ENCODE measurements around the gene UBE2Z. TPM values are rescaled to one million over a fixed set of nuclear protein-coding genes. Genes with fewer than 3 reads are reported as not detected.

The UBE2Z gene
- total RNA-seq, 1 experiment from 2014 or later: 131 TPM

- no TSS peak for BruUV-seq (replicated peaks)
- Histone ChIP-seq H3K9me3 (ENCODE audit: low read length) (no peaks in the 10 kb centered on the region), H3K9ac (ENCODE audit: low read length) (no peak overlapping the region), H3K79me2 (ENCODE audit: low read length) (no peaks in the 10 kb centered on the region), H3K36me3 (ENCODE audit: low read depth, low read length) (no peaks in the 10 kb centered on the region), H3K4me1 (ENCODE audit: insufficient read depth, low read length) (peaks cover 20% of the 10 kb centered on the region), H3K4me3 (ENCODE audit: low read length) (no peak overlapping the region), H3K27me3 (ENCODE audit: low read length) (no peaks in the 10 kb centered on the region), H3F3A (ENCODE audit: low read length, unreplicated experiment) (no peaks in the 10 kb centered on the region), H3K27ac (ENCODE audit: low read length) (no peak overlapping the region), H3K4me2 (ENCODE audit: low read length) (peak overlapping the region; percentile 75), H4K20me1 (ENCODE audit: low read length) (no peaks in the 10 kb centered on the region), H3K9me2 (replicated peaks; ENCODE audit: low read length) (no peaks in the 10 kb centered on the region), H2AFZ (ENCODE audit: low read length) (no peak overlapping the region)
- POLR2A ChIA-PET (ENCODE audit: unreplicated experiment): no interaction called here
- TF ChIP-seq EZH2phosphoT487 (IDR thresholded peaks at IDR 0.05; ENCODE audit: borderline replicate concordance, low read length) (no peak), EZH2 (IDR thresholded peaks at IDR 0.05; ENCODE audit: low read length, unreplicated experiment) (no peak)
- TF ChIP-seq, protein P1, sequence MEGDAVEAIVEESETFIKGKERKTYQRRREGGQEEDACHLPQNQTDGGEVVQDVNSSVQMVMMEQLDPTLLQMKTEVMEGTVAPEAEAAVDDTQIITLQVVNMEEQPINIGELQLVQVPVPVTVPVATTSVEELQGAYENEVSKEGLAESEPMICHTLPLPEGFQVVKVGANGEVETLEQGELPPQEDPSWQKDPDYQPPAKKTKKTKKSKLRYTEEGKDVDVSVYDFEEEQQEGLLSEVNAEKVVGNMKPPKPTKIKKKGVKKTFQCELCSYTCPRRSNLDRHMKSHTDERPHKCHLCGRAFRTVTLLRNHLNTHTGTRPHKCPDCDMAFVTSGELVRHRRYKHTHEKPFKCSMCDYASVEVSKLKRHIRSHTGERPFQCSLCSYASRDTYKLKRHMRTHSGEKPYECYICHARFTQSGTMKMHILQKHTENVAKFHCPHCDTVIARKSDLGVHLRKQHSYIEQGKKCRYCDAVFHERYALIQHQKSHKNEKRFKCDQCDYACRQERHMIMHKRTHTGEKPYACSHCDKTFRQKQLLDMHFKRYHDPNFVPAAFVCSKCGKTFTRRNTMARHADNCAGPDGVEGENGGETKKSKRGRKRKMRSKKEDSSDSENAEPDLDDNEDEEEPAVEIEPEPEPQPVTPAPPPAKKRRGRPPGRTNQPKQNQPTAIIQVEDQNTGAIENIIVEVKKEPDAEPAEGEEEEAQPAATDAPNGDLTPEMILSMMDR (conservative IDR thresholded peaks at IDR 0.05; ENCODE audit: low read depth, low read length): no peak
- intact Hi-C loops (cut with micrococcal nuclease): no loop called here
- no peak for DNase-seq
- CTCF ChIA-PET: no interaction called here
- no peak for ATAC-seq
These were observed 62.9 kb downstream of the UBE2Z start for GRCh38 chr17:48970865-48971687.

GRCh38 chr17:48972749-48973097 lies 64.5 kb downstream of the UBE2Z start:
- peak overlapping the region; percentile 58 for H3K27ac ChIP-seq (ENCODE audit: low read length)
- H3K9me3 ChIP-seq (ENCODE audit: low read length): no peaks in the 10 kb centered on the region
- H3K4me2 ChIP-seq (ENCODE audit: low read length): peak overlapping the region; percentile 75
- no peaks in the 10 kb centered on the region for H4K20me1 ChIP-seq (ENCODE audit: low read length)
- TF ChIP-seq EZH2phosphoT487 (IDR thresholded peaks at IDR 0.05; ENCODE audit: borderline replicate concordance, low read length): no peak
- TF ChIP-seq, protein P1 (conservative IDR thresholded peaks at IDR 0.05; ENCODE audit: low read depth, low read length): no peak
- H3K36me3 ChIP-seq (ENCODE audit: low read depth, low read length): no peaks in the 10 kb centered on the region
- BruUV-seq (replicated peaks): no TSS peak
- H3K9me2 ChIP-seq (replicated peaks; ENCODE audit: low read length): no peaks in the 10 kb centered on the region
- 0 out of 2 replicates have a peak overlapping the region, but pooled peaks have one; percentile 4 for H3K9ac ChIP-seq (ENCODE audit: low read length)
- DNase-seq (no peak), ATAC-seq (no peak)
- intact Hi-C loops (cut with micrococcal nuclease): no loop called here
- H3F3A ChIP-seq (ENCODE audit: low read length, unreplicated experiment): no peaks in the 10 kb centered on the region
- H3K4me1 ChIP-seq (ENCODE audit: insufficient read depth, low read length): peaks cover 20% of the 10 kb centered on the region
- POLR2A ChIA-PET (ENCODE audit: unreplicated experiment): no interaction called here
- no peaks in the 10 kb centered on the region for H3K79me2 ChIP-seq (ENCODE audit: low read length)
- peak overlapping the region; percentile 36; the same call in 1 of the 2 replicates for H3K4me3 ChIP-seq (ENCODE audit: low read length)
- CTCF ChIA-PET: interaction anchor here (1.0 kb wide), 1 partner anchor 60 kb away, joined by 3 read pairs; no protein-coding TSS in a partner anchor
- H3K27me3 ChIP-seq (ENCODE audit: low read length): no peaks in the 10 kb centered on the region
- H2AFZ ChIP-seq (ENCODE audit: low read length): peak overlapping the region; percentile 49

DNA sequence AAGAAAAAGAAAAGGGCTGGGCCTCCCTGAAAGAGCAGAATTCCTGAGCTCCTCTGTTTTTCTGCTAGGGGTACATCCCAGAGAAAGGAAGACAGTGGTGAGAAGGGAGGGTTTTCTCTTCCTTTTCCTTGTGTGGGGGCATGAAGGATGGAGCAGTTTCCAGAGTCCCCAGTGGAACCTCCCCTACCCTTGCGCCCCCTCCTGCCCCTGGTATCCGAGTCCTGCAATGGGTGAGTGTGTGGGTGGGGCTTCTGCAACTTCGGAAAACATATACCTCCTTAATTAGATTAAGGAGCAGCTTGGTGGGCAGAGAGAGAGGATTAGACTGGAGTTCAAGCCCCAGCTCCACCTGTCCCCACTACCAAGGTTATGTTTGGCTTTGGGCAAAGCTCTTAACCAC lies 65.6 kb downstream of the UBE2Z start:
- H3K9ac ChIP-seq (ENCODE audit: low read length): no peak overlapping the region

More for the DNA sequence above, 65.6 kb downstream of the UBE2Z start:
- H4K20me1 ChIP-seq (ENCODE audit: low read length): no peaks in the 10 kb centered on the region
- no peaks in the 10 kb centered on the region for H3F3A ChIP-seq (ENCODE audit: low read length, unreplicated experiment)
- no peak overlapping the region for H3K27ac ChIP-seq (ENCODE audit: low read length)
- no peaks in the 10 kb centered on the region for H3K9me3 ChIP-seq (ENCODE audit: low read length)
- no peaks in the 10 kb centered on the region for H3K9me2 ChIP-seq (replicated peaks; ENCODE audit: low read length)
- no peaks in the 10 kb centered on the region for H3K27me3 ChIP-seq (ENCODE audit: low read length)
- peaks cover 20% of the 10 kb centered on the region for H3K4me1 ChIP-seq (ENCODE audit: insufficient read depth, low read length)
- ChIA-PET POLR2A (ENCODE audit: unreplicated experiment) (no interaction called here), CTCF (interaction anchor here (0.7 kb wide), 1 partner anchor 1032 kb away, joined by 4 read pairs; no protein-coding TSS in a partner anchor)
- no peaks in the 10 kb centered on the region for H3K36me3 ChIP-seq (ENCODE audit: low read depth, low read length)
- H3K4me2 ChIP-seq (ENCODE audit: low read length): no peak overlapping the region
- H3K4me3 ChIP-seq (ENCODE audit: low read length): no peak overlapping the region
- H3K79me2 ChIP-seq (ENCODE audit: low read length): no peaks in the 10 kb centered on the region
- intact Hi-C loops (cut with micrococcal nuclease): no loop called here
- no peak for DNase-seq
- no TSS peak for BruUV-seq (replicated peaks)
- ATAC-seq: no peak
- TF ChIP-seq, protein P1 (conservative IDR thresholded peaks at IDR 0.05; ENCODE audit: low read depth, low read length): no peak
- no peak for TF ChIP-seq EZH2phosphoT487 (IDR thresholded peaks at IDR 0.05; ENCODE audit: borderline replicate concordance, low read length)
- TF ChIP-seq EZH2 (IDR thresholded peaks at IDR 0.05; ENCODE audit: low read length, unreplicated experiment): no peak
- H2AFZ ChIP-seq (ENCODE audit: low read length): no peak overlapping the region

Data from PC-3 (cell line).